Vagina (tissue), 2 donors: ENCODE data around the gene EMCN. TPM values are rescaled to one million over a fixed set of nuclear protein-coding genes. Genes with fewer than 3 reads are reported as not detected.

Experiments used
- DNase-seq, 2 donors: peaks; one replicate each; pipeline ENCODE4 v3.0.0-alpha.2; 2017; ENCODE audit errors: extremely low spot score in 2 of 2
- H3K27ac ChIP-seq: fragments of 200-600 bp; sonication (generic); one replicate; pipeline ENCODE4 v1.5.1; 2019
- H3K27me3 ChIP-seq: fragments of 200-600 bp; sonication (generic); one replicate; pipeline ENCODE4 v1.5.1; 2019
- H3K36me3 ChIP-seq, 2 donors: fragments of 200-600 bp; sonication (generic); one replicate each; pipeline ENCODE4 v1.5.1; 2017 to 2019
- H3K4me1 ChIP-seq: fragments of 200-600 bp; sonication (generic); one replicate; pipeline ENCODE4 v1.5.1; 2019
- H3K4me3 ChIP-seq, 2 donors: fragments of 200-600 bp; sonication (generic); 1 replicate in 1 of 2; 2 replicates in 1 of 2; pipeline ENCODE4 v1.5.1; 2016 to 2019
- H3K9me3 ChIP-seq: fragments of 200-600 bp; sonication (generic); one replicate; pipeline ENCODE4 v1.5.1; 2019
- POLR2A ChIP-seq, 2 donors: fragments of 450-650 bp; IDR thresholded peaks; one replicate each; pipeline ENCODE4 v1.6.1; 2017; ENCODE audit warnings: antibody characterized with exemption in 2 of 2, mild to moderate bottlenecking in 2 of 2, moderate library complexity in 2 of 2
- POLR2AphosphoS5 ChIP-seq, 2 donors: sonication (generic); formaldehyde crosslinking; IDR thresholded peaks; one replicate each; pipeline ENCODE4 v1.9.0; 2017; ENCODE audit warnings: antibody characterized with exemption in 2 of 2, mild to moderate bottlenecking in 2 of 2, low read depth in 1 of 2; ENCODE audit not compliant: insufficient read depth in 1 of 2
- intact Hi-C: fragments of 100-400 bp; cut with DNase I; formaldehyde crosslinking; loops from one replicate; pipeline ENCODE4 v1.15.1; 2023
- total RNA-seq: library from RNA; depleted of rRNA; stranded (reverse); fragments of >200 nt; gene quantifications from one replicate; pipeline ENCODE4 v1.2.3, GENCODE V29; 2016
- TF ChIP-seq, protein P1 (sequence below), 3 experiments: fragments of 450-650 bp in 2 of 3; fragments of 200-600 bp in 1 of 3; sonication (generic) in 1 of 3; IDR thresholded peaks; one replicate each; pipeline ENCODE4 v1.5.1; 2017 to 2019; ENCODE audit warnings: antibody characterized with exemption in 3 of 3, mild to moderate bottlenecking in 2 of 3, moderate library complexity in 2 of 3

The EMCN gene, protein sequence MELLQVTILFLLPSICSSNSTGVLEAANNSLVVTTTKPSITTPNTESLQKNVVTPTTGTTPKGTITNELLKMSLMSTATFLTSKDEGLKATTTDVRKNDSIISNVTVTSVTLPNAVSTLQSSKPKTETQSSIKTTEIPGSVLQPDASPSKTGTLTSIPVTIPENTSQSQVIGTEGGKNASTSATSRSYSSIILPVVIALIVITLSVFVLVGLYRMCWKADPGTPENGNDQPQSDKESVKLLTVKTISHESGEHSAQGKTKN
- total RNA-seq, result 20.1 TPM

DNA sequence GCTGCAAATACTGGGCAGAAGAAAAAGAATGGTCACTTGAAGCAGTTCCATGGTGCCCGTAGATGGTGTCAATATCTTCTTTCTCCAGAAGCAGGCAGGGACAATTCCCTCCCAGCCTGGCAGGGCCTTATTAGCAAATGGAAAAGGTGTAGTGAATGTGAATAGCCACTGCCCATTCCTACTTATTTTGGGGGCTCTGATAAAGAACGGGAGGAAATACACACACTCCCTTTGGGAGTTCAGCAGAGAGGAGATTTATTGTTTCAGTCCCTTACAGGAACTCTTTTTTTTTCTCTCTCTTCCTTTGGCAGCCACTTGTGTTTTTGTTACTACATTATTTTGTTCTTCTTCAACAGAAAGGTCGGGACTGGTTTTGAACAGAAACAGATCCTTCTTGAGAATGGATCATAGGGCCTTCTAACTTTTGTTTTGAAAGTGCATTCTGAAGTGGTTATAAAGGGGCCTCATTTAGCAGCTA lies at the start of gene EMCN:
TSS of gene EMCN (minus strand) at position 159 of the 478 bp plus-strand sequence. CDS start at position 51, 108 bp downstream.
- intact Hi-C loops, result no loop called here
- DNase-seq, result no peak
- Histone ChIP-seq H3K9me3 (no peaks in the 10 kb centered on the region), H3K4me3 (peak within 1 kb of the TSS; percentile 29 to 32), H3K36me3 (no peaks in the 10 kb centered on the region), H3K27ac (peak within 1 kb of the TSS; percentile 56), H3K4me1 (peaks cover 5% of the 10 kb centered on the region), H3K27me3 (no peaks in the 10 kb centered on the region)
- TF ChIP-seq POLR2A (IDR thresholded peaks at IDR 0.05) (no peak), POLR2AphosphoS5 (IDR thresholded peaks at IDR 0.05; ENCODE audit: insufficient read depth in 1 of 2, low read depth in 1 of 2) (no peak)
- TF ChIP-seq, protein P1, sequence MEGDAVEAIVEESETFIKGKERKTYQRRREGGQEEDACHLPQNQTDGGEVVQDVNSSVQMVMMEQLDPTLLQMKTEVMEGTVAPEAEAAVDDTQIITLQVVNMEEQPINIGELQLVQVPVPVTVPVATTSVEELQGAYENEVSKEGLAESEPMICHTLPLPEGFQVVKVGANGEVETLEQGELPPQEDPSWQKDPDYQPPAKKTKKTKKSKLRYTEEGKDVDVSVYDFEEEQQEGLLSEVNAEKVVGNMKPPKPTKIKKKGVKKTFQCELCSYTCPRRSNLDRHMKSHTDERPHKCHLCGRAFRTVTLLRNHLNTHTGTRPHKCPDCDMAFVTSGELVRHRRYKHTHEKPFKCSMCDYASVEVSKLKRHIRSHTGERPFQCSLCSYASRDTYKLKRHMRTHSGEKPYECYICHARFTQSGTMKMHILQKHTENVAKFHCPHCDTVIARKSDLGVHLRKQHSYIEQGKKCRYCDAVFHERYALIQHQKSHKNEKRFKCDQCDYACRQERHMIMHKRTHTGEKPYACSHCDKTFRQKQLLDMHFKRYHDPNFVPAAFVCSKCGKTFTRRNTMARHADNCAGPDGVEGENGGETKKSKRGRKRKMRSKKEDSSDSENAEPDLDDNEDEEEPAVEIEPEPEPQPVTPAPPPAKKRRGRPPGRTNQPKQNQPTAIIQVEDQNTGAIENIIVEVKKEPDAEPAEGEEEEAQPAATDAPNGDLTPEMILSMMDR (IDR thresholded peaks at IDR 0.05), result no peak

DNA sequence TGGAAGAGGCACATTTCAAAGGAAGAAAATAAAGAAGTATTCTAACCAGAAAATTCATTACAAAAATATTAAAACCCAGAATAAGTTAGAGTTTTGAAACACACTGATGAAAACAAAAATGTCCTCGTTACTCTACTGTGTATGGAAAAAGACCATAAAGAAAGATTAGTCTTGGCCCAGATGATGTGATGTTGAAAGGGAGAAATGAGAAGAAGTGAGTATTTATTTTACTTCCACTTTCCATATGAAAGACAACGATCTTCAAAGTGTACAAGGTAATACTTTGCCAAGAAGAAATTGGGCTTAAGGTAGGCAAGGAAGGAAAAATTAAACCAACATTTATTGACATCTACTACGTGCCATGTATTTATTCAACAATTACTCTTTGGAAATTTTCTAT lies 48.6 kb upstream of the EMCN start:
- no peak overlapping the region for H3K27ac ChIP-seq
- intact Hi-C loops, result no loop called here

DNA sequence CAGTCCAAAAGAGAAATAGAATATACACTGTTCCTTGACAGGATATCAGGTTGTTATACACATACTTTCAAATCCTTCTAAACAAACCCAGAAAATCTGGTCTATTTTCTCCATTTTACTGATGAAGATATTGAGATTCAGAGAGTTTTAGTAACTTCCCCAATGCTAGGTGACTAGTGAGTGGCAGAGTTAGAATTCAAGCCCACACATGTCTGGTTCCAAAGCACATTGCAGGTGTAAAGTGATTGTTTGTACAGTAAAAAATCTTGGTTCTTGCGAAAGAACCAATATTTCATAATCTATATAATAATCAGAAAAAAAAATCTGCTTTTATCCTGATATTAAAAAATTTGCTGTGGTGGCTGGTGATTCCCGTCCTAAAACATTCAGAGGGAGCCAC lies 39.5 kb upstream of the EMCN start:
- DNase-seq, result no peak
- no peak overlapping the region for H3K27ac ChIP-seq
- no peaks in the 10 kb centered on the region for H3K9me3 ChIP-seq
- TF ChIP-seq POLR2AphosphoS5 (IDR thresholded peaks at IDR 0.05; ENCODE audit: insufficient read depth in 1 of 2, low read depth in 1 of 2), result no peak
- TF ChIP-seq, protein P1 (IDR thresholded peaks at IDR 0.05), result no peak
- no peak for TF ChIP-seq POLR2A (IDR thresholded peaks at IDR 0.05)
- H3K4me3 ChIP-seq, result no peak overlapping the region
- intact Hi-C loops, result no loop called here
- H3K36me3 ChIP-seq, result no peaks in the 10 kb centered on the region
- no peaks in the 10 kb centered on the region for H3K4me1 ChIP-seq
- H3K27me3 ChIP-seq, result no peaks in the 10 kb centered on the region

More for the DNA sequence above, 48.6 kb upstream of the EMCN start:
- Histone ChIP-seq H3K4me3 (no peak overlapping the region), H3K36me3 (no peaks in the 10 kb centered on the region), H3K27me3 (no peaks in the 10 kb centered on the region), H3K4me1 (no peaks in the 10 kb centered on the region), H3K9me3 (no peaks in the 10 kb centered on the region)
- TF ChIP-seq, protein P1 (IDR thresholded peaks at IDR 0.05), result no peak
- TF ChIP-seq POLR2A (IDR thresholded peaks at IDR 0.05), result no peak
- no peak for TF ChIP-seq POLR2AphosphoS5 (IDR thresholded peaks at IDR 0.05; ENCODE audit: insufficient read depth in 1 of 2, low read depth in 1 of 2)
- DNase-seq, result no peak

DNA sequence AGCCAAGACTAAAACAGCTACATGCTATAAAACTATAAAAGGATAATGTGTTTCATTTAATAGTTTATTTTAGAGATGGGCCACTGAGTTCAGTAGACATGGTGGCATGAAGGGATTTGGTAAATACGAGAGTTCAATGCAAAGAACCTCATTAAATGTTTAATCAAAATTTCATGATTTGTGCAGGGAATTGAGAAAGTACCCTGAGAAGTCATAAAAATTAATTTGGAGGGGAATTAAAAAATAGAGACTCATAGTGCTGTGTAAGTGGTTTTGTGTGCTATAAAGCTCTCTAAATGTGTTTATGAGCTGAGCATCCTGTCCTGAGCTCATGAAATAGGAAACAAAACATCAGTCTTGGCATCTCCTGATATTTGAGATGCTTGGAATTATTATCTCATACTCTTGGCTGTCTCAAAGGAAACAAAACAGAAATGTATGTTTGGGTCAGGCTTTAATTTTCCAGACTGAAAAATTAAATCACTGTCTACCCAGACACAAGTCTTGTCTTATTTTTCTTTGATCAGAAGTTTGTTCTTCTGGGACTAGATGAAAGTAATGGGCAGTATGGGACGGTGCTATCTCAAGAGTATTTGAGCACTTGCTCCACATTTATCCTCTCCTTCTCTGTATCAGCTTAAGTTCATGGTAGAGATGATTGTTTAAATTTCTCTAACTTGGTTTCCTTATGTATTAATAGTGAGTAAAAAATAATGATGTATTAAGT lies 38.0 kb upstream of the EMCN start:
- H3K4me1 ChIP-seq, result no peaks in the 10 kb centered on the region
- H3K4me3 ChIP-seq, result no peak overlapping the region
- H3K9me3 ChIP-seq, result no peaks in the 10 kb centered on the region
- no peak for DNase-seq
- intact Hi-C loops, result no loop called here
- H3K27ac ChIP-seq, result no peak overlapping the region
- no peaks in the 10 kb centered on the region for H3K36me3 ChIP-seq
- H3K27me3 ChIP-seq, result no peaks in the 10 kb centered on the region
- TF ChIP-seq POLR2A (IDR thresholded peaks at IDR 0.05) (no peak), POLR2AphosphoS5 (IDR thresholded peaks at IDR 0.05; ENCODE audit: insufficient read depth in 1 of 2, low read depth in 1 of 2) (no peak)
- TF ChIP-seq, protein P1 (IDR thresholded peaks at IDR 0.05), result no peak

DNA sequence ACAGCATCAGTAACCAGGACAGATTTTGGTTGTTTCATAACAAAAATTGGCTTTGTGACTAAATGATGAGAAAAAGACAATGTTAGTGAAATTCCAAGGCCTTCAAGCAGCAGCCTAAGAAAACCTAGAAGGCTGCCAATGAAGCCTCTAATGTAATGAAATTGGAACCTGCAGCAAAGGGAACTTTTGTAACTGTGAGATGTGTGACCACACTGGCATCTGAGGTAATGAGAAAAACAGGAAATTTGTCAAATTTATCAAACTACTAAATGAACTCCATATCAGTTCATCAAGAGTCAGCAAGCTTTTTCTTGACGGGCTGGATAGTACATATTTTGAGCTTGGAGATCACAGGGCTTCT lies 30.4 kb upstream of the EMCN start:
- Histone ChIP-seq H3K9me3 (no peaks in the 10 kb centered on the region), H3K27me3 (no peaks in the 10 kb centered on the region), H3K27ac (no peak overlapping the region), H3K4me3 (no peak overlapping the region), H3K36me3 (no peaks in the 10 kb centered on the region), H3K4me1 (no peaks in the 10 kb centered on the region)
- no peak for DNase-seq
- TF ChIP-seq, protein P1 (IDR thresholded peaks at IDR 0.05), result no peak
- TF ChIP-seq POLR2AphosphoS5 (IDR thresholded peaks at IDR 0.05; ENCODE audit: insufficient read depth in 1 of 2, low read depth in 1 of 2) (no peak), POLR2A (IDR thresholded peaks at IDR 0.05) (no peak)
- intact Hi-C loops, result no loop called here
